Nucleus accumbens (tissue), 56 donors: ENCODE measurements around the gene CYP2A6.
"Not testable (repeated sequence)": the region's sequence is repeated elsewhere in the genome, so short reads cannot be mapped to it uniquely, and the experiment has no call there.

Experiments used
- DNase-seq, 56 donors: peaks; one replicate each; lab custom pipeline; 2025; lab: John Stamatoyannopoulos, UW

CYP2A6 gene, protein sequence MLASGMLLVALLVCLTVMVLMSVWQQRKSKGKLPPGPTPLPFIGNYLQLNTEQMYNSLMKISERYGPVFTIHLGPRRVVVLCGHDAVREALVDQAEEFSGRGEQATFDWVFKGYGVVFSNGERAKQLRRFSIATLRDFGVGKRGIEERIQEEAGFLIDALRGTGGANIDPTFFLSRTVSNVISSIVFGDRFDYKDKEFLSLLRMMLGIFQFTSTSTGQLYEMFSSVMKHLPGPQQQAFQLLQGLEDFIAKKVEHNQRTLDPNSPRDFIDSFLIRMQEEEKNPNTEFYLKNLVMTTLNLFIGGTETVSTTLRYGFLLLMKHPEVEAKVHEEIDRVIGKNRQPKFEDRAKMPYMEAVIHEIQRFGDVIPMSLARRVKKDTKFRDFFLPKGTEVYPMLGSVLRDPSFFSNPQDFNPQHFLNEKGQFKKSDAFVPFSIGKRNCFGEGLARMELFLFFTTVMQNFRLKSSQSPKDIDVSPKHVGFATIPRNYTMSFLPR

GRCh38 chr19:40850277-40850676 is at the start of gene CYP2A6:
CYP2A6 (minus strand) TSS chr19:40850447; CDS start chr19:40850426, 21 bp downstream.
- DNase-seq: not testable (repeated sequence)

GRCh38 chr19:40899964-40900363 is 49.7 kb upstream of the CYP2A6 start:
- not testable (repeated sequence) for DNase-seq

DNA sequence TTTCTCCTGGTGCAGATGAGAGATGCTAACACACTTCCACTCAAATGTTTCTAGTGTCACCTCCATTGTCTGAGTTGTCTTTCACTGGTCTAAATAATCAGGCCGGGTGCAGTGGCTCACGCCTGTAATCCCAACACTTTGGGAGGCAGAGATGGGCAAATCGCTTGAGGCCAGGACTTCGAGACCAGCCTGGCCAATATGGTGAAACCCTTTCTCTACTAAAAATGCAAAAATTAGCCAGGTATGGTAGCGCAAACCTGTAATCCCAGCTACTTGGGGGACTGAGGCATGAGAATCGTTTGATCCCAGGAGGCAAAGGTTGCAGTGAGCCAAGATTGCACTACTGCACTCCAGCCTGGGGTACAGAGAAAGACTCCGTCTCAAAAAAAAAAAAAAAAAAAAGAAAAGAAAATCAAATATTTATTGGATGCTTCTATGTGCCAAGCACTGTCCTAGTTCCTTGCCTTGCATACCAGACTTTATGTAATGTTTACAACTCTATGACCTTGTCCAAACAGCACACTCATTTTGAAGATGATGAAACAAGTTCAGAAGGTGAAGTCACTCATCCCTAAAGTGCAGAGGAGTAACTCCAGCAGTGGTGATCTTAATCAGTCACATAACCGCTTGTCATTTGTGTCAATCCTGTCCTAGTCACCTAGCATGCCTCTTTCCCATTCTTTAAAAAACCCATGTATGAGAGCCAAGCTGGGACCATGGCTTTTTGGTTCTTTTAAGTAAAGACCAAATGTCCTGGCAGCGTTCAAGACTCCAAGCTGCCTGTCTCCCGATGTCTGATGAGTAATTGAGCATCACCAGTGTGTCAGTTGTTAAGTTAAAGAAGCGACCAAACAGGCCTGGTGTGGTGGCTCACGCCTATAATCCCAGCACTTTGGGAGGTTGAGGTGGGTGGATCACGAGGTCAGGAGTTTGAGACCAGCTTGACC is 46.9 kb upstream of the CYP2A6 start:
- not testable (repeated sequence) for DNase-seq

DNA sequence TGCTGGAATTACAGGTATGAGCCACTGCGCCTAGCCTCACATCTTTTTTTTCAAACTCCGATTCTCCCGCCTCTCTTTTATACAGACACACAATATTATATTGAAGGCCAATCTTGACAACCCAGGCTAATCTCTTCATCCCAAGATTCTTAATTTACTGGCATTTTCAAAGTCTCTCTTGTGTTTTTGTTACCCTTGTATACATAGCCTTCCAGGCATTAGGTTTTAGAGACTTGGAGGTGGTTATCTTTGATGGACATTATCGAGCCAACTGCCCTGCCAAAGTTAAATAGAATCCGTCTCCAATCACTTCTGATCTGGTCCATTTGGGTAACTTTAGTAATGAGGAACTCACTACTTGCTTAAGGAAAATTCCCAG is 46.2 kb upstream of the CYP2A6 start:
- DNase-seq: no peak

DNA sequence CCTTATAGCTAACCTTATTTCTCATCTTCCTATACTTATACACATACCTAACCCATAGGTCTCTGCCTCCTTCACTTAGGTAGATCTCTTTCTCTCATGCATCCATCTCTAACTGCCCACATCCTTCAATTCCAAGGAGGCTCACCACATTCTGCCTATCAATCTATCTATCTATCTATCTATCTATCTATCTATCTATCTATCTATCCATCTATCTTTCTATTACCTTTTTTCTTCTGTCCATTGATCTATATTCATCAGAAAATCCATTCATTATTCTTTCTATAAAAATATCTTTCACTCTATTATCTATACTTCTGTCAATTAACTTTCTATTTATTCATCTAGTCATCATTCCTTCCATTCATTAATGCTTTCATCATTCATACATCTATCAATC is 42.9 kb upstream of the CYP2A6 start:
- no peak for DNase-seq

GRCh38 chr19:40889366-40889765 is 39.1 kb upstream of the CYP2A6 start:
- DNase-seq: no peak

DNA sequence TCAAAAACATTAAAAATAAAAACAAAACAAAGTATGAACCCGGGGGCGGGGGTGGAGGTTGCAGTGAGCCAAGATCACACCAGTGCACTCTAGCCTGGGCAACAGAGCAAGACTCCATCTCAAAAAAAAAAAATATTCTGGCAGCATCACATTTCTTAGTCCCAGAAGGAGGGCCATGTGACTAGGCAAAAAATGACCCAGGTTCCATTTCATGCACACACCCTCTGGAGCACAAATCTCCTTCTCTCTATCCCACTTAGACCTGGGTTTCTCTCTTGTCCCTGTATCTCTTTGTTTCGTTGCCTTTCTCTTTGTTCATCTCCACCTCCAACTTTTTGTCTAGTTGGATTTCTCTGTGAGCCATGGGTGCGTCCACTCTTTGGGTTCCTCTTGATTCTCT is 37.9 kb upstream of the CYP2A6 start:
- DNase-seq: no peak

- not testable (repeated sequence) for DNase-seq
Measured at GRCh38 chr19:40884187-40884931, 34.1 kb upstream of the CYP2A6 start.

DNA sequence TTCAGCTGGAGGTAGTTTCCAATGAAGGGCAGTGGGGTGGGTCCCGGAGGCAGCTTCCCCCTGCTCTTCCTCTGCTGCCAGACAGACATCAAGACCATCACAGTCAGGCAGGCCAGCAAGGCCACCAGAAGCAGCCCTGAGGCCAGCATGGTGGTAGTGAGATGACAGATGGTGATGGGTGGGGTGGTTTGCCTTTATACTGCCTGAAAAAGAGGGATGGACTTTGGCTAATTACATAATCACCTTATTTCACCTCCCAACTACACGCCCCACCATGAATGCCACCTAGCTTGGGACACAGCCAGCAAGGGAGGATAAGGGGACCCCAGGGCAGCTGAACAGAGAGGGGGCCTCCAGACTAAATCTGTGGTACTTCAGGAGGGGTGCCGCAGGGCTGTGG is 31.8 kb upstream of the CYP2A6 start, which contains the start of gene CYP2A7:
Gene CYP2A7 (minus strand): TSS at position 170 of the 400 bp plus-strand sequence. CDS start 21 bp downstream, at position 149.
- not testable (repeated sequence) for DNase-seq

DNA sequence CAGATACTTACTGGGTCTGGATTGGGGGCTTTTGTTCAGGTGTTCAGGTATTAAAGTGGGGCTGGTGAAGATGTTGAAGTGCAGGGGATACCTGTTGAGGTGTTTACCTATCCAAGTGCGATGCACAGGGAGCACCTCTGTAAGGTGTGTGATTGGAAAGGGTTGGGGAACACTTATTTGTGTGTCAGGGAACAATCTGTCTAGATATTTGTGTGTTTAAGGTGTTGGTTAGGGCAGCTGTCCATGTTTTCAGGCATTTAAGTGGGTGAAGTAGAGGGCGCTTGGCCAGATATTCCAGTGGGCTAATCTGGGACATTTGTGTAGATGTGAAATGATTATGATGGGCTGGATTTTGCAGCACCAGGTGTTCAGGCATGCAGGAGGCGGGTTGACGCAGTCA is 29.1 kb upstream of the CYP2A6 start:
- DNase-seq: not testable (repeated sequence)

GRCh38 chr19:40875526-40875951 is 25.3 kb upstream of the CYP2A6 start:
- peak in 6 of 56 donors; percentile 1 to 14 (median 4) for DNase-seq

DNA sequence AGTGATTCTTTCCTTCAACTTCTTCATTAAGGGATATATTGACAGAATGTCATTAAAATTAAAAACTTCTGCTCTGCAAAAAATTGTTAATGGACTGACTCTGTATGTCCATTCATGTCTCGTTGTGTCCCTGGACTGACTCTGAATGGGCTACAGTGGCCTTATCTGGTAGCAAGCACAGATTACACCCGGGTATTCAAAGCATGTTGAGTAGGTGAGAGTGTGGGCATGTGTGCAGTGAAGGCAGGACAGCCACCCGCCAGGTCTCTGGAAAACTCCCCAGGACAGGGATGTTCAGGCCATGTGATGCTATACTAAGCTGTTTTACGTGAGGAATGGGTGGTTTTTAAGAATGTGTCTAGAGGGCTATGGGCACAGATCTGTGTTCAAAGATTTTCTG is 24.6 kb upstream of the CYP2A6 start:
- not testable (repeated sequence) for DNase-seq

DNA sequence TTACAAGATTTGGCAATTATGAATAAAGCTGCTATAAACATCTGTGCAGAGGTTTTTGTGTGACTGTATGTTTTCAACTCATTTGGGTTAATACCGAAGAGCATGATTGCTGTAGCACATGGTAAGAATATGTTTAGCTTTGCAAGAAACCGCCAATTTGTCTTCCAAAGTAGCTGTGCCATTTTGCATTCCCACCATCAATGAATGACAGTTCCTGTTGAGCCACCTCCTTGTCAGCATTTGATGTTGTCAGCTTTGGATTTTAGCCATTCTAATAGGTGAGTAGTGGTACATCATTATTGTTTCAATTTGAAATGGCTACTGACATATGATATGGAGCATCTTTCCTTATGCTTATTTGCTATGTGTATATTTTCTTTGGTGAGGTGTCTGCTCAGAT is 23.6 kb upstream of the CYP2A6 start:
- not testable (repeated sequence) for DNase-seq

DNA sequence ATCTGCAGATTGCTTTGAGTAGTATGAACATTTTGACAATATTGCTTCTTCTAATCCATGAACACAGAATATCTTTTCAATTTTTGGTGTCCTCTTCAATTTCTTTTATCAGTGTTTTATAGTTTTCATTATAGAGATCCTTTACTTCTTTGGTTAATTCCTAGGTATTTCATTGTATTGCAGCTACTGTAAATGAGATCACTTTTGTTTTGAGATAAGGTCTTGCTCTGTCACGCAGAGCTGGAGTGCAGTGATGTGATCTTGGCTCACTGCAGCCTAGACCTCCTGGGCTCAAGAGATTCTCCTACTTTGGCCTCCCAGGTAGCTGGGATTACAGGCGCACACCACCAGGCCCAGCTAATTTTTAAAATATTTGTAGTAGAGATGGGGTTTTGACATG is 22.0 kb upstream of the CYP2A6 start:
- DNase-seq: no peak

- DNase-seq: no peak
Measured at GRCh38 chr19:40867701-40868100, 17.5 kb upstream of the CYP2A6 start.

DNA sequence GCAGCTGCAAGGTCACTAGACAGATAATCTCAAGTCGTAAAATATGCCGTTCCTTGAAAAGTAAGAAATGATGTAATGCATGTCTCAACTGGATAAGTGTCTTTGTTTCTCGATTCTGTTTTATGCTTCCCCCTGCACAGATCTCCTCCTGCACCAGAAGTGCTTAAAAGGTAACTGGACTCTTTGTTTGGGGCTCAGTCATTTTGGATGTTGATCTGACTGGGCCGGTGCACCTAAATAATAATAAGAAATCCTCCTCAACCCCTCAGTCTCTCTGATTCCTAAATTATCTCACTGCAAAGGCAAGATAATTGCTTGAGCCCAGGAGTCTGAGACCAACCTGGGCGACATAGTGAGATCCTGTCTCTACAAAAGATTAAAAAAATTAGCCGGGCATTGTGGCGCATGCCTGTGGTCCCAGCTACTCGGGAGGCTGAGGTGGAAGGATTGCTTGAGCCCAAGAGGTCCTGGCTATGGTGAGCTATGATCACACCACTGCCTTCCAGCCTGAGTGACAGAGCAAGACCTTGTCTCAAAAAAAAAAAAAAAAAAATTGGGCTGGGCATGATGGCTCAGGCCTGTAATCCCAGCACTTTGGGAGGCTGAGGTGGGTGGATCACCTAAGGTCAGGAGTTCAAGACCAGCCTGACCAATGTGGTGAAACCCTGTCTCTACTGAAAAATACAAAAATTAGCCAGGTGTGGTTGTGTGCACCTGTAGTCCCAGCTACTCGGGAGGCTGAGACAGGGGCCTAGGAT is 14.7 kb upstream of the CYP2A6 start:
- DNase-seq: not testable (repeated sequence)

DNA sequence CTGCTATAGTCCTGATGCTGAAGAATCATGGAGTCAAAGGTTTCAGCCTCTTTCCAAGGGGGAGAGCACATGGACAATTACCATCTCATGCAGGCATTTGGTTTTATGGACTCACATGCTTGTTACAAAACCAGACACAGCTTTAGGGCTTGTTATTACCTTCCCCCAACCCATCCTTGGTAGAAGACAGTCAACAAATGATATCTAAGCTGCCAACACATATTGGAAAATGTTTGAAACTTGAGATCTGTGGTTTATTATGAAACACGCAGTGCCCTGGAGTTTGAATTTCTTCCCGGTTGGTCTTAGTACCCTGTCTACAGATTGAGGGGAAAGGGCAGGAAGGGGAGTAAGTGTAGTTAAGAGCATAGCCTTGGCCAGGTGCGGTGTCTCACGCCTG is 12.5 kb upstream of the CYP2A6 start:
- no peak for DNase-seq

GRCh38 chr19:40862333-40862732 is 12.1 kb upstream of the CYP2A6 start:
- no peak for DNase-seq

- DNase-seq: no peak
Measured at GRCh38 chr19:40858109-40858508, 7.9 kb upstream of the CYP2A6 start.
